ENCODE measurements around the gene CREBZF. TPM values are rescaled to one million over a fixed set of nuclear protein-coding genes. Genes with fewer than 3 reads are reported as not detected.
"Not testable (repeated sequence)": the region's sequence is repeated elsewhere in the genome, so short reads cannot be mapped to it uniquely, and the experiment has no call there.

CREBZF gene
- total RNA-seq, 4 donors from 2014 or later = 72.9 to 125 (median 106) TPM

GRCh38 chr11:85656777-85657176 is 8.2 kb downstream of the CREBZF start:
- no peak for DNase-seq
- intact Hi-C loops (cut with DNase I) = no loop called here
- whole genome bisulfite sequencing, 2 donors = 90 to 95% methylated on average over 1 of the region's 1 CpG

GRCh38 chr11:85654343-85654742 is 10.6 kb downstream of the CREBZF start:
- H3K9me3 ChIP-seq; H3K36me3 ChIP-seq; H3K27ac ChIP-seq; intact Hi-C loops (cut with DNase I); H3K4me3 ChIP-seq (replicated peaks in 1 of 3); H3K27me3 ChIP-seq; DNase-seq; H3K4me1 ChIP-seq: not testable (repeated sequence)
- 97% methylated on average over 4 of the region's 4 CpGs for WGBS, 2 donors

More at GRCh38 chr11:85656777-85657176, 8.2 kb downstream of the CREBZF start:
- H3K36me3 ChIP-seq = no peaks in the 10 kb centered on the region
- H3K9me3 ChIP-seq = no peaks in the 10 kb centered on the region
- no peak overlapping the region for H3K4me3 ChIP-seq (replicated peaks in 1 of 3)
- no peak overlapping the region for H3K27ac ChIP-seq
- peaks cover 11 to 13% of the 10 kb centered on the region in 2 donors for H3K4me1 ChIP-seq
- TF ChIP-seq POLR2A (IDR thresholded peaks at IDR 0.05) (no peak), CTCF (IDR thresholded peaks at IDR 0.05) (no peak)
- H3K27me3 ChIP-seq = no peaks in the 10 kb centered on the region

- 79 to 88% methylated on average over 3 of the region's 3 CpGs for WGBS, 2 donors
- Histone ChIP-seq H3K36me3 (no peaks in the 10 kb centered on the region), H3K9me3 (no peaks in the 10 kb centered on the region), H3K4me1 (peaks cover 4 to 12% of the 10 kb centered on the region in 2 donors), H3K27ac (no peak overlapping the region), H3K4me3 (replicated peaks in 1 of 3) (no peak overlapping the region), H3K27me3 (no peaks in the 10 kb centered on the region)
- intact Hi-C loops (cut with DNase I) = no loop called here
- no peak for DNase-seq
- TF ChIP-seq CTCF (IDR thresholded peaks at IDR 0.05) = no peak
- TF ChIP-seq POLR2A (IDR thresholded peaks at IDR 0.05) = no peak
Measured at GRCh38 chr11:85652786-85653447, 12.0 kb downstream of the CREBZF start.

GRCh38 chr11:85651118-85651517 is 13.8 kb downstream of the CREBZF start:
- Histone ChIP-seq H3K27me3 (no peaks in the 10 kb centered on the region), H3K27ac (no peak overlapping the region), H3K4me1 (peaks cover 10 to 16% of the 10 kb centered on the region in 2 donors), H3K4me3 (replicated peaks in 1 of 3) (no peak overlapping the region), H3K36me3 (no peaks in the 10 kb centered on the region), H3K9me3 (no peaks in the 10 kb centered on the region)
- WGBS, 2 donors = 89 to 98% methylated on average over 1 of the region's 1 CpG
- no peak for DNase-seq
- TF ChIP-seq CTCF (IDR thresholded peaks at IDR 0.05) (no peak), POLR2A (IDR thresholded peaks at IDR 0.05) (no peak)
- intact Hi-C loops (cut with DNase I) = no loop called here

GRCh38 chr11:85647604-85648299 is 17.2 kb downstream of the CREBZF start, which contains the start of gene TMEM126A:
Gene TMEM126A (plus strand): TSS chr11:85647967. CDS start chr11:85650256, 2,289 bp downstream.
- Histone ChIP-seq H3K27ac (peak within 1 kb of the TSS; percentile 19 to 81 (median 69)), H3K4me3 (replicated peaks in 1 of 3) (peak within 1 kb of the TSS; percentile 5 to 57 (median 51)), H3K27me3 (no peaks in the 10 kb centered on the region), H3K4me1 (peaks cover 10 to 16% of the 10 kb centered on the region in 2 donors), H3K36me3 (no peaks in the 10 kb centered on the region), H3K9me3 (no peaks in the 10 kb centered on the region)
- peak; percentile 45 to 85 for TF ChIP-seq POLR2A (IDR thresholded peaks at IDR 0.05)
- no peak for TF ChIP-seq CTCF (IDR thresholded peaks at IDR 0.05)
- 0% methylated on average over 16 to 27 of the region's 33 CpGs for WGBS, 2 donors
- DNase-seq = peak; percentile 89 to 91
- intact Hi-C loops (cut with DNase I) = no loop called here
